ENCODE data around the gene FKBP11.
A peak's percentile ranks its signal among the peaks of the same experiment; 100 is the strongest.

FKBP11 gene

DNA sequence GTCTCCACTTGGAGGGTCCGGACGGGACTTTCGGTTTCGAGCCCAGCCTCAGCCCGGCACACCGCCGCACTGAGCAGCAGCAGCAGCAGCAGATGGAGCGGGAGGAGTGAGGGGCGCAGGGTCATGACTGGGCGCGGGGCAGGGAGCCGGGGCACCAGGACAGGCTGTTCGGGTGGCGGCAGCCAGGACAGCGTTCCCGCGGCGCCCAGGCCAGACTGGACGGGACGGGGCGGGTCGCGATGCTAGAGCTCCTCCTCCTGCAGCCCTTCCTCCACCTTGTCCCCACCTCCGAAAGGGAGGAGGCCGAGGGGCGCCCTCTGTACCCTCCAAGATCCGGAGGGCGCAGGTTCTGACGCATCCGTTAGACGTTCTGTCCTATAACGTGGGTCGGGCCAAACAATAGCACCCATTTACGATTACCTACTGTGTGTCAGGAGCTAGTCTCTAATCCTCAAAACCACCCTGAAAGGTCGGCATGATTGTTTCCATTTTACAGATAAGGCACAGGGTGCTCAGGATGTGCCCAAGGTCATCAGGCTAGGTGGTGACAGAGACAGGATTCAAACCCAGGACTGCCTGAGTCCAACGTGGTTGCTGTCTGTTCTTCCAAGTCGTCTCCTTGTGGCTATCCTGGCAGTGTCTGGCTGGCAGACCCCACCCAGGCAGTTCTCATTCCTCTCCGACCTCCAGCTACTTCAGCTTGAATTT, at the start of gene FKBP11:
Gene FKBP11 (minus strand): TSS at position 189 of the 708 bp plus-strand sequence. CDS start 64 bp downstream, at position 125.
- DNase-seq, result no peak

DNA sequence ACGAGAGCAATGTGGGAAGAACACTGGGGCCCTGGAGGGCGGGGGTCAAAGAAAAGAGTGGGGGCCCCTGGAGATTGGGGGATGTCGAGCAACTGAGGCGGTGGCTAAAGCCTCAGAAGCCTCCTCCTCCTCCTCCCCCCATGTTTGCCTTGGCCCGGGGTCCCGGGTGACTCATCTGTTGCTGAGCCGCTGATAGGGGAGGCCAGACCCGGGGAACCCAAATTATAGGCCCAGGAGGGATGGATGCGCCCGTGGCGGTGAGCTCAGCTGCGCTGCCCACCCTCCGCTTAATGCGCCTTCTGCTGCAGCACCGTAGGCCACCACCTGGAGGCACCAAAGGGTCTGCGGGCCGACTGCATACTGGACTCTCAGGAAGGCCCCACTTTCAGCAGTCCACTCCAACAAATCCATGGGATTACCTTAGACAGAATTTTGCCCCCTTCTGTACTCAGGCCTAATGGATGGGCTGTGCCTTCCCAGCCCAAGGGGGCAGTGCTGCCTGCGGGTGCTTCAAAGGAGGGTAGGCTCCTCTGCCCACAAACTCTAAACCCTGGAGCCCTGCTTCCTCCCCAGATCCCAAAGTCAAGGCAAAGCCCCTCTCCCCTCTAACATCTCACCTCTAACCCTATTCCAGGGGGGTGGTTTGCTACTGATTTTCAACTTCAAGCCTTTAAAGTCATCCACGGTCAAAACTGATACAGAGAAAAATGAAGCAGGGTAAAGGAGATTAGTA, 48.8 kb upstream of the FKBP11 start:
- no peak for DNase-seq

DNA sequence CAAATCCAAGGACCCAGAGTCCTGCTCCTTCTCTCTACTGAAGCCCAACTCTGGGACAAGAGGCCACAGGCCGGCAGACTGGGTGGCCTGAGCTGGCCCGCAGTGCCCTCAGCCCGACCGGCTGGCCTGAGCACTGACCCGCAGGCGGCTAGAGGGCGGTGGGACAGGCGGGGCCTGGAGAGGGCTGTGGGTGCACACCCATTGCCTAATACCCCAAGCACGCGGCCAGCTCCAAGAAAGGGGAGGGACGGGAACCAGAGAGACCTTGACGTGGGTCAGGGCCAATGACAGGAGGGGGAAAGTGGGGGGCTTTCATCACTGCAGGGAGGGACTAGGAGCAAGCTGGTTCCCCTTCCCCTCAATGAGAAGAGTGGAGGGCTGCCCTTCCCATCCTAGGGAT, 48.2 kb upstream of the FKBP11 start:
- DNase-seq, result no peak

DNA sequence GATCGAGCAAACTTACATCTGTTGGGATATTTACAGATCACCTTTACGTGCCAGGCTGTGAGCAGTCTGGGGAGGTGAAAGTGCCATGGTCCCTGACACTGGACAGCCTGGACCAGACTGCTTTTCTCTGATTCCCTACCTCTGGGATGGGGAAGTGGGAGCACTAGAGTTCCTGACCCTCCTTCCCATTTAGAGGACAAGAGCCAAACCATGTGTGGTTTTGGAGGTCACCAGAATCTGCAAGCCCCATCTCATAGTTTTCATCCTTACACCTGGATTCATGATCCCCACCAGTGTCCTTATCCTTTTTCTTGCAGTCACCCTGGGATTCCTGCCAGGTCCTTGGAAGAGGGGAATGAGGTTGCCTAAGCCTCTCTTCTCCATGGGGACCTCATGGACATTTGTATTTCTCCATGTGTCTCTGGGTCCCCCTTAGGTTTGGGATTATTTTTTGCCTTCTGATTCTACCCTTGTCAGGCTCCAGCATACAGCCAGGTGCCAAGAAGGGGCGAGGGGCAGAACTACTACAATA, 47.7 kb upstream of the FKBP11 start:
- no peak for DNase-seq

DNA sequence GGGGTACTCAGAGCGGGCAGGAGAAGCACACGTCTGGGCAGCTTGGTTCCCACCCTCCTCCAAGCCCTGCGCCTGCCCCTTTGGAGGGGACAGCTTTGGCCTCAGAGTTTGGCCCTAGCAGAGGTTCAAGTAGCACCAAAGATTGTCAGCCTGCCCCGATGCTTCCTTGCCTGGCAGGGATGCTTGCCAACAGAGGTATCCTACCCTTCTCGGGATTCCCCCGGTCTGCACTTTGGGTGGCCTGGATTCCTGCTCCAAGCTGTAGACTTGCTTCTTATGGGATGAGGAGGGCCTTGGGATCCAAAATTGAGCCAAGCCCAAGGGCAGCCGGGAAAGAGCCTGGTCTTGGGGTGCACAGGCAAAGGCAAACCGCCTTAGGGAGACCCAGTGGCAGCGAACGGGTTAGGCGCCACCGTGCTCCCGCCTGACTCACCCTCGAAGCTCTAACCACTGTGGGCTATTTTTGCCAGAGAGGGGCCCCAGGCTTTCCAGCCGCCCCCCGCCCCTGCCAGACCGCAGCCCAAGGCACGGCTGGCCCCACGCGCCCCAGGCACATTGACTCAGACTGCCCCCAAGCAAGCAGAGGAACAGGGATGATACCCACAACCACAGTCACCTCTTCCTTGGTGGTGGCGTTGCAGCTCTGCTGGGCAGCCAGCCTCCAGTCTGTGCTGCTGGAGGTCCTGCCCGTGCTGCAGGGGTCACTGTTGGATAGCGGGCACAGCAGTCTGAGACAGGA, 47.1 kb upstream of the FKBP11 start:
- no peak for DNase-seq

DNA sequence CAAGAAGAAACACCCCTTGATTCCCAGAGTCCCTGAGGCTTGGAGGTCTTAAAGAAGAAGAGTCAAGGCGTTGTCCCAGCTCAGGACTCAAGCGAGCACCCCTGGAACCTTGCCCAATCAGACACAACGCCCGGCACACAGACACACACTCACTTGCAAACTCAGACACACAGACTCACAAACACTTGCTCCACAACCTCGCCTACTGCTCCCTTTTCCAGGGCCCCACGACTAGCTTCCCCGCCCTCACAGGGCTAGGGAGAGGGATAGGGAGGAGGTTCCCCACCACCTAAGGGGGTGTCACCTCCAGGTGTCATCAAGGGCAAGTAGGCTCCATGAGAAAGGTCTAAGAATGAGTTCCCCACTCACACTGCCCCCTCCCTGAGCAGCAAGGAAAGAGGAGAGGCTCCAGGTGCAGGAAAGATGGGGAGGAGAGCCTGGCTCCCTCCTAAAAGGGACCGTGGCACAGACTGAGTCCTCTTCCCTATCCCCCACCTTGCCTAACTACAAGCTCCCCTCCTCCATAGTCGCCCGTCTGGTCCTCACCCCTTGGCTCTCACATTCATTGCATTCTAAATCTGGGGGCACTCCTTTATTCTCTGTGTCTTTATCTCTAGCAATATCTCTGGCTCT, 45.5 kb upstream of the FKBP11 start:
- DNase-seq, result no peak

DNA sequence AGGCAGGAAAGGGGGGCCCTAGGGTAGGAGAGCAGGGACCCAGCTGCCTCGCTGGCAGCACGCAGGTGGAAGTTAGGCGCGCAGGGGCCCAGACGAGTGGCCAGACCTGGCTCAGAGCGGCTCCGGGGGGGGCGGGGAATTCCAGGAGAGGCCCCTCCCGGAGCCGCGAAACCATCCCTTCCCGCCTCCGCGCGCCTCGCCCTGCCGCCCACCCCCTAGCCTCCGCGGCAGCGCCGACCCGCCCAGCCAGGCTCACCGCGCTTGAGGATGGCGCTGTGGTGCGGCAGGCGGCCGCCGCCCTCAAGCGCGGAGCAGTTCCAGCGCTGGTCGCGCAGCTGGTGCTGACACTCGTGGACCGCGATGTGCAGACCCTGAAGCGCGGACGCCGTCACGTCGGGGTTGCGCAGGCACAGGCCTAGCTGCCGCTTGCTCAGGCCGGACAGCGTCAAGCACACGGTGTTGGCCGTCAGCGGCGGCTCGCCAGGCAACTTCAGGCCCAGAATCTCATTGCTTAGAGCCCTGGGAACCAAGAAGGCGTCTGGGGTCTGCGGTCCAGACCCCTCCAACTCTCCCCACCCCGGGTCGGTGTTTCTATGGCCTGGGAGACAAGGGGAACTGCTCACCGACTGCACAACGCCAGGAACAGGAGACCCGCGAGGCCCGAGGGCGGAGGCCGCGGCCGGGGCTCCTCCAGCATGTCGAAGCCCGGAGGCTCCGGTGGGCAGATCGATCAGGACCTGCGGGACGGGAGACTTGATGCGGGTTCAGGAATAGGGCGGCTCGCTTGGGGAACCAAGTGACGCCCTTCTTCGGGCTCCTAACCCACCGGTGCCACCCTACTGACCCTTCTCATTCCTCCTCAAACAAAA, 44.8 kb upstream of the FKBP11 start:
- DNase-seq, result no peak

DNA sequence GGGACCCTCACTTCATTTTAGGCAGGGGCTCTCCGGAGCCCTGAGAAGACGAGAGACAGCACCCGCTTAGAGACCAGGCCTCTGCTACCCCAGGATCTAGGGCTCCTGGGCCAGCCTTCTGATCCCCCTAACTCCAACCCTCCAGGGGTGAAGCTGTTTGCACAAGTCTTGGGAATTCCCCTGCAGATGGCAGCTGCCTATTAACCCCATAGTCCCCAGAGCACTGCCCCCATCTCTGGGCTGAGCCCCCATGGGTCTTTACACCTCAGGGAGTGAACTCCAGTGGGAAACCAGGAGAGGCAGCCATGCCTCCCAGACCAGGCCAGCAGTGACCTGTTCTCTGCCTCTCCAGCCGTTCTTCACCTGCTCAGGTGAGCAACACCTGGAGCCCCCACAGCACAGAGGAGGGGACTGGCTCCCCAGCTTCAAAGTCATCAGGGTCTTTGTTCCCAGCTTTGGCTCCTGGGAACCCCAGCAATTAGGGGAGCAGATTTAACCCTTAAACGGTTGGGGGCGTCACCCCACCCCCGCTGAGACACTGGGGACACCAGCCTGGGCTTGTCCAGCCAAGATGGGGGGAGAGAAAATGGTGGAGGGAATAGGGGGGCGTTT, 44.0 kb upstream of the FKBP11 start:
- no peak for DNase-seq

DNA sequence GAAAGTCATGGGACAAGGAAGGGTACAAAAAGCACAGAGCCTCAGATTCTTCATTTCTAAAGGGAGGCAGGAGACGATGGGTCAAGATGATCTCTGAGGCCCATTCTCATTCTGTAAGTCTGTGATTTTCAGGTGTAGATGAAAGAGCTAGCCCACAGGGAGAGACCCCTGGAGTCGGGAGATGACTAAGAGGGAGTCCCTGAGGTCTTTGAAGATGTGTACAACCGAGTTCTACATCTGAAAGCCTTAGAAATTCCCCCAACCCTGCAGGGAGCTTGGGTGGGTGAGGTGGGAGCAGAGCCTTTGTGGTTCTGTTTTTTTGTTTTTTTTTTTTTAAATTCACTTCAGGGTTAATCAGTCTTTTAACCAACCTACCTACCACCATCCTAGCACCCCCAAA, 43.2 kb upstream of the FKBP11 start:
- DNase-seq, result no peak

DNA sequence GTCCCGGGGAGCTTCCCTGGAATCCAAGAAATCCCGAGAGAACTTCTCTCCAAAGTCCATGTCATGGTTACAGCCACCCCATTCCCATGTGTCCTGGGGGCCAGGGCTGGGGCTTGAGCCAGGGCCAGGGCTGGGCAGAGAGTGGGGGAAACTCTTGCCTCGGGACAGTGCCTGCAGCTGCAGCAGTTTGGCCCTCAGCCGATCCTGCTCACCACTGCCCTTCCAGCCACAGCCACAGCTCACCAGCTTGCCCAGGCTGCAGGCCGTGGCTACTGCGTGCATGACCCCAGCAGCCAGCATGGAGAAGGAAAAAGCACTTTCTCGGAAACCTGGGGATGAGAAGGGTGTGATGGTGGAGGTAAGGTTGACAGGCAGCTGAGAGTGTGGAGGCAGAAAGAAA, 42.7 kb upstream of the FKBP11 start:
- DNase-seq, result no peak

DNA sequence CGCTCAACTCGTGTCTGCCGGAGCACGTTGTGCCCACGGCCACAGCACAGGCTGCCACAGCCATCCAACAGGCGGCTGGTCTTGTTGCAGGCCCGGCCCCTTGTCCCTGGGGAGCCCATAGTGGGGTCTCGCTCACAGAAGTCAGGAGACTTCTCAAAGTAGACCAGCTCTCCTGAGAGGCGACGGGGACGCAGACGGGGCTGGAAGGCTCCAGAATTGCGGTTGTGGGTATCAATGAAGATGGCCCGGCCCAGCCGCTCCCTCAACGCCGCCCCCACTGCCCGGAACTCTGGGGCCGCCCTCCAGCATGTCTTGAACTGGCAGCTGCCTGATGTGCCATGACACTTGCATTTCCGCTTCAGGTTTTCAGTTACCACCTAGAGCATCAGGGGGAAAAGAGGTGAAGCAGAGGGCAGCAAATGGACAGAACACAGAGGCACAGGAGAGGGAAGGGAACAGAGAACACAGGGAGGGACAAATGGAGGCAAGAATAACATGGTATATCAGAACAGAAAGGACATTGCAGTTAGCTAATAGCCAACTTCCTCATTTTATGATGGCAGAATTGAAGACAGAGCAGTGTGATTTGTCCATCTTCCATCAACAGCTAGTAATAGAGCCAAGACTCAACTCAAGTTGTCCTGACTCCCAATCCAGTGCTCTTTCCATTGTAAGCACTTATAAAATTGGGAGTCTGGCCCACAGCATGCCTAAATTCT, 41.0 kb upstream of the FKBP11 start:
- no peak for DNase-seq

DNA sequence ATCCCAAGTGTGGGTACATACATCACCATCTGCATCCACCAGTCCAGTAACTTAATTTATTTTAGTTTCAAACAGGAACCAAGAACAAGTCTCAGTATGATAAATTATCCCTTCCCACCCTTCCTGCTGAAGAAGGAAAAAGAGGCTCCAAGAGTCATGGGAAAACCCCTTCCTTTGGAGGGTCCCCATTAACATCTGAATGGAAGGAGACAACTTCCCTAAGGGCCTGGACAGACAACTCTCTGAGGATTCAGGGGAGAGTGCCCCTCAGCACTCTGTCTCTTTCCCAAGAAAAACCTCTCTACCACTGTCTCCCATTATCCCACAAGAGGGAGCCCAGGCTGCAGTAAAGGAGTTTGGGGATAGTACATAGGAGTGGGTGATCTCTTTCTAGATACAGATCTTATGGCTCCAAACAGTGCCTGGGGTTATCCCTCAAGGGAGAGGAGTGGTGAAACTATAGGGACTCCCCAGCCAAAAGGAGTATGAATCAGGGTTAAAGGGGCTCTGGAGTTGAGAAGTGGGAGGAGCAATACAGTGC, 40.1 kb upstream of the FKBP11 start:
- no peak for DNase-seq

DNA sequence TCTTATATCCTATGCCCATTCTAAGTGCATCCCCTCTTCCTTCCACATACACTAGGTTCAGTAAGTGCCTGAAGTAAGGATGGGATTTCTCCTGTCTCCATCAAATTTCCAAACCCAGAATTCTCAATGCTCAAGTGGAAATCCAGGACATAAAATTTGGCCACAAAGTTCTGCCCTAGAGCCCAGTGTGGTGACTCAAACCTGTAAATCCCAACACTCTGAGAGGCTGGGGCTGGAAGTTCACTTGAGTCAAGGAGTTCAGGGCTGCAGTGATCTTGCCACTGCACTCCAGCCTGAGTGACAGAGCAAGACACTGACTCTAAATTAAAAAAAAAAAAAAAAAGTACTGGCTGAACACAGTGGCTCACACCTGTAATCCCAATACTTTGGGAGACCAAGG, 36.5 kb upstream of the FKBP11 start:
- no peak for DNase-seq

DNA sequence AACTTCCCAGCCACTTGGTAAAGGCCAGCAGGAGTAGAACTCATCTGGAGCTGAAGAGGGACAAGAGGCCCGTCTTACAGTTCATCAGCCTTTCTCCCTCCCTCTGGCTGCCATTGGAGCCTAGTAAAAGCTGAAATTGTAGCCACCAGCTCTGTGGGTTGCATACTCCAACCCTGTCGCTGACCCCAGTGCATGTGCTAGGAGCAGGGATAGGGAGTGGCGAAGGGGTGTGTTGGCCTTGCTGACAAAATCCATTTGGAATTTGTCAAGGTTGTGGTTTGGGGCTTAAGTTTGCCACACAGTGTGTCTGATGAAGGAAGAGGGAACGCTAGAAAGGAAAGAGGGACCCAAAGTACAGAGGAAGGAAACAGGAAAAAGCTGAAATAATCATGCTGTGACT, 36.0 kb upstream of the FKBP11 start:
- DNase-seq, result no peak

DNA sequence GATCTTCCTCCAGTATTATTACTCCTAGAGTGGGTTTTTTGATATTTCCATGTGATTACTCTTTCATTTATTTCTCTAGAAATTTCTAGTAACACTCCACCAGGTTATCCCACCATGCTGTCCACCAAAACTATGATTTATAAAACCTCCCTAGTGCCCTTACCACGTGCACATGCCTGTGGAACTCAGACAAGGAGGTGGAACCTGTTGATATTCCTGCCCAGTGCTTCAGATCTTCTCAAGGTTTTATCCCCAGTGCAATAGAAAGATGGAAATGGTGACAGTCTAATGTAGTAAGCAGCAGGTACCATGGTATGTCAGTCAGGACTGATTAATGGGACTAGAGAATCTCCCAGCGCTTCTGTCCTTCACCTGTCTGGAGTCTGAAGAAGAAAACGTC, 35.5 kb upstream of the FKBP11 start:
- DNase-seq, result no peak

DNA sequence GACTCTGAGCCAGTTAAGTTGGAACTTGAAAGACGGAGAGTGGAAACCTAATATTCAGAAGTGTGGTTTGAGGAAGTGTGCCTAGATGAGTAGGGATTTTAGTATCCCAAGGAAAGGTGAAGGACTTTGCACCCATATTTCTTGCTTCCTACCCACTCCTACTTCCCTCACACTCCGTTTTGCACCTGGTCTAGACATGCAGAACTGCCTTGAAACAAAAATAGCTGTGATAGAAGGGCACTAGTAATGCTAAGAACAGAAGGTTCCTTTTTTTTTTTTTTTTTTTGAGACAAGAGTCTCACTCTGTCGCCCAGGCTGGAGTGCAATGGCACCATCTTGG, 32.7 kb upstream of the FKBP11 start:
- DNase-seq, result no peak

DNA sequence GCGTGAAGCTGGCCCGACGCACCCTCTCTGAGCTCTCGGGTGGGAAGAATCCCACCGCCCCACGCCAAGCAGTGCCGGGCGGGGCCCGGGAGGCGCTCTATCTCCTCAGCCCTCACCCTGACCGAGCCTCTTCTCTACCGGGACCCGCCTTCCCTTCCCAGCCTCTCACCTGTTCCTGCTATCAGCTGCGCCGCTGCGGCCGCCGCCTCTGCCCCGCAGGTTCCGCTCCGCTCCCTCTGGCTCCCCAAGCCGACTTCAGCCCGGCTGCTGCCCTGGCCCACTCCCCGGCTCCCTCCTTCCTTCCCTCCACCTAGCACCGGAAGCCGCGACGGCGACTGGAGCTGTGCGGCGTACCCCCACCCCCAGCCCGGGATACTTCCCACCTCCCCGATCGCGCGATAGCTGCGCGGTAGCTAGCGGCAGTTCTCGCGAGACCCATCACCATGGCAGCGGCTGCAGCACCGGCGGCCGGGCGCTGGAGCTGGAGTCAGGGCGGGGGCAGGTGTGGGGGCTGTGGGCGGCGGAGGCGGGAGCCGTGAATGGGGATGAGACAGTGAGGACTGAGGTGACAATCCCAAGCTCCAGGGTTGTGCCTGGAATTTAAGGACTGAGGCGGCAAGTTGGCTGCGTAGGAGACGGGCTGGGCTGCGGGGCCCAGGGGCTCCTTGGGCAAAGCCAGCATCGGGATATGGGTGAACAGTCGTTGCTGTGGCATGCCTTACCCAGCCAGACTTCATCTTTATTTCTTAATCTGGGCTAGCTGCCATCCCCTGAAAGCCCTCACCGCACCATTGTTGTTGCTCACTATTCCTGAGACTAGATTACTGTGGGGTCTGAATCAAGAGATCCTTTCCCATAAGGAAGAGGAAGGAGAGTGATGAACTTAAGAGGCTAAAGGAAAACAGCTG, 32.1 kb upstream of the FKBP11 start, which contains the start of gene ARF3:
Gene ARF3 (minus strand): TSS at position 347 of the 908 bp plus-strand sequence. CDS start 16,392 bp downstream, outside the sequence.
- DNase-seq, result peak; percentile 89

DNA sequence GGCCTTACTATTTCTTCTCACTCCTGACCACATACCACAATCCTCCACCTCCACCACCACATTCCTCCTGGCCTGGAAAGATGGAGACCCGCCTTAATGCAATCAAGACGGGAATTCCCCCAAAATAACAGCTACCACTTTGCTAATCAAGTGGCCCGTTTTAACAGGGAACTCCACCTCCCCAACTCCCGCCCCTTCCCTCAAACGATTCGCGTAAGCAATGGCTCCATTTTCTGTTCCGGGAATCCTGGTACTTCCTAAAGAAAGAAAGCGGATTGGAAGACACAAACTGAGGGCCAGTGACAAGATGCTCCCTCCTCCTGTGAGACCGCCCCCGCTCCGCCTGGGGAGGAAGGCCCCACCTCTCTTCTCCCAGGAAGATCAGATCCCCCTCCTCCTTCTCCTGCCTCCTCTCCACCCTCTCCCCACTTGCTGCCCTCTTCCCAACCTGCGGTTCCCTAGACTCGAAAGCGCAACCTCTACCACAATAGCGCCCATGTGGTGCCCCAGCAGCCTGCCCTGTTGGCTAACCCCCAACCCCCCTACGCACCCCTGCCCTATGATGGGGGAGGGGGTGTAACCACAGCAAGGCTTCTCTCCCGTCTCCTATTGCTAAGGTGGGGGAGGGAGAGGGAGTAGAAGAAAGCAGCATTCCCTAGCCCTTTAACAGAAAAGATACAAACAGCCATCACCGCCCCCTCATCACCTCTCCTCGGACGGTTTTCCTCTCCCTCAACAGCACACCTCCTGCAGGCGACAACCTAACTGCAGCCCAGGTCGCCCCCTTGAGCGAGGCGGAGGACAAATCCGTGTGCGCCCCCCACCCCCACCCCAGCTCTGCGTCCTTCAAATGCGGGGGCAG, 31.2 kb upstream of the FKBP11 start:
- DNase-seq, result peak; percentile 68

Measured in DMS153 (cell line).